Endothelial cell of umbilical vein (primary cell): ENCODE measurements around the gene RIMBP2.

Experiments
- CTCF ChIP-seq, 2 donors: IDR thresholded peaks; 1 replicate in 1 of 2; 2 replicates in 1 of 2; pipeline ENCODE4 v1.5.1; 2011; ENCODE audit warnings: low read length in 2 of 2, mild to moderate bottlenecking in 2 of 2, moderate library complexity in 2 of 2, control low read depth in 1 of 2, inconsistent platforms in 1 of 2, low read depth in 1 of 2; ENCODE audit not compliant: insufficient read depth in 1 of 2; ENCODE audit errors: extremely low read depth in 1 of 2
- FOS ChIP-seq: IDR thresholded peaks from 2 replicates; pipeline ENCODE4 v1.6.1; 2011; ENCODE audit warnings: mild to moderate bottlenecking, low read length, moderate library complexity, borderline replicate concordance; ENCODE audit not compliant: insufficient read depth
- MAX ChIP-seq: IDR thresholded peaks from 2 replicates; pipeline ENCODE4 v1.6.1; 2011; ENCODE audit not compliant: insufficient read depth, insufficient read length
- MYC ChIP-seq: IDR thresholded peaks from one replicate; pipeline ENCODE4 v1.6.1; 2011; ENCODE audit warnings: mild to moderate bottlenecking, low read depth, low read length
- POLR2A ChIP-seq: IDR thresholded peaks from 2 replicates; pipeline ENCODE4 v1.6.1; 2012; ENCODE audit warnings: low read depth, mild to moderate bottlenecking, control low read depth, low read length
- POLR2AphosphoS5 ChIP-seq: IDR thresholded peaks from 2 replicates; pipeline ENCODE4 v1.6.1; 2012; ENCODE audit warnings: low read depth, mild to moderate bottlenecking, control low read depth, low read length, moderate library complexity; ENCODE audit not compliant: insufficient read depth

- TF ChIP-seq CTCF (IDR thresholded peaks at IDR 0.05; ENCODE audit: extremely low read depth in 1 of 2, insufficient read depth in 1 of 2, low read depth in 1 of 2, low read length in 2 of 2) (no peak), MAX (no peak), POLR2A (no peak), FOS (no peak), POLR2AphosphoS5 (no peak), MYC (no peak)
Observed at GRCh38 chr12:130717752-130718151, 1.7 kb upstream of the RIMBP2 start.
